ENCODE measurements around the gene PPP5C. TPM values are rescaled to one million over a fixed set of nuclear protein-coding genes. Genes with fewer than 3 reads are reported as not detected.

PPP5C gene
- total RNA-seq, 1 donor from 2014 or later = 86.4 TPM

GRCh38 chr19:46340051-46340659 is 6.7 kb upstream of the PPP5C start:
- no peak for DNase-seq (ENCODE audit: low spot score in 2 of 2, unreplicated experiment in 2 of 2)
- Mint-ChIP-seq H3K27ac (peak overlapping the region; percentile 95), H3K4me1 (peaks cover 23% of the 10 kb centered on the region), H3K4me3 (no peak overlapping the region), H3K36me3 (peaks cover 37% of the 10 kb centered on the region), H3K27me3 (ENCODE audit: low read depth) (no peaks in the 10 kb centered on the region), H3K9me3 (no peaks in the 10 kb centered on the region)
- TF ChIP-seq CTCF (IDR thresholded peaks at IDR 0.05; ENCODE audit: unreplicated experiment) = no peak

DNA sequence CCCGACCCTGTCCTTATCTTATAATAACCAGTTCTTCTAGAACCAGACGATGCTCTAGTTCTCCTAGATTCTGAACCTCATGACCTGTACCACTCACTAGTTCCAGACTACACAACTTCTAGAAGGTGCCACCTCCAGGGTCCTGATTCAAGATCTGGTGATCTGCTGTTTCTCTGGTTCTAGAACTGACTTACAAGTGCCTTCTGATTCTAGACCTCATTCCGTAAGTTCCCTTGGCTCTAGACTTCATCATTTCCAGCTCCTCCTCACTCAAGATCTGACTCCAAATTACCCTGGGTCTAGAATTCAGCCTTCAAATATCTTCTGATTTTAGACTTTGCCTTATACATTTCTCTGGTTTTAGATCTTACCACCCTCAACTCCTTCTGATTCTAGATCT is 5.0 kb upstream of the PPP5C start:
- no peak overlapping the region for H3K4me3 Mint-ChIP-seq
- TF ChIP-seq CTCF (IDR thresholded peaks at IDR 0.05; ENCODE audit: unreplicated experiment) = no peak
- H3K27ac Mint-ChIP-seq = no peak overlapping the region
- H3K9me3 Mint-ChIP-seq = no peaks in the 10 kb centered on the region
- H3K27me3 Mint-ChIP-seq (ENCODE audit: low read depth) = no peaks in the 10 kb centered on the region
- peaks cover 33% of the 10 kb centered on the region for H3K36me3 Mint-ChIP-seq
- H3K4me1 Mint-ChIP-seq = peaks cover 26% of the 10 kb centered on the region
- no peak for DNase-seq (ENCODE audit: low spot score in 2 of 2, unreplicated experiment in 2 of 2)

DNA sequence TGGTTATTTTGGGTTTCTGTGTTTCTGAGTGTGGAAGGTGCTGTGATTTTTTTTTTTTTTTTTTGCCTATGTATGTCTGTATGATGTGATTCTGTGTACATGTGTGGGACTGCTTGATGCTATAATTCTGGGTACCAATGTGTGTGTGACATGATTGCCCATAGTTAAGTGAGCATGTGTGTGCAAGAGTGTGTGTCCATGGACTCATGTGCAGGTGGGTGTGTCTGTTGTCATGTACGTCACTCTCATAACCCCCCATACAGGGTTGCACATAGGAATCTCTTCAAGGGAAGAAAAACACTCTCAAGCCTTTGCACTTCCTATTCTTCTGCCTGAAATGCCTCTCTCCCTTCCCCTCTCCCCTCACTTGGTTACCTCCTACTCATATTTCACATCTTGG is 2.5 kb upstream of the PPP5C start:
- no peak overlapping the region for H3K4me3 Mint-ChIP-seq
- H3K27me3 Mint-ChIP-seq (ENCODE audit: low read depth) = no peaks in the 10 kb centered on the region
- H3K9me3 Mint-ChIP-seq = no peaks in the 10 kb centered on the region
- peaks cover 28% of the 10 kb centered on the region for H3K36me3 Mint-ChIP-seq
- DNase-seq (ENCODE audit: low spot score in 2 of 2, unreplicated experiment in 2 of 2) = no peak
- H3K27ac Mint-ChIP-seq = no peak overlapping the region
- TF ChIP-seq CTCF (IDR thresholded peaks at IDR 0.05; ENCODE audit: unreplicated experiment) = no peak
- peaks cover 37% of the 10 kb centered on the region for H3K4me1 Mint-ChIP-seq

DNA sequence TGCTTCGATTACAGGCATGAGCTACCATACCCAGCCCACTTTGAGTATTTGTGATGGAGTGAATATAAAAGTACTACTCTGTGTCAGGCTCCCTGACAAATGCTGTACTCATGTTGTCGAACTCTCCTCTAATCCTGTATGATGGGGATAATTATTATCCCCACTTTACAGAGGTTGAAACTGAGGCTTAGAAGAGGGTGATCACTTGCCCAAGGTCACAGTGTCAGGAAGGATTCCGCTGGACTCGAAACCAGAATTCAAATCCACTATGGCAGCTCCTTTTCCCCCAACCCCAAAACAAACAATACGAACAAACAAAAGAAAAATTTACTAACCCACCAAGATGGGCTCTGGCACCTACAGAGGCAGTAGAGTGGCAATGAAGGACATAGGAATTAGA is 1.7 kb upstream of the PPP5C start:
- peak overlapping the region; percentile 96 for H3K4me3 Mint-ChIP-seq

GRCh38 chr19:46347572-46347883 is 641 bp downstream of the PPP5C start:
- no peaks in the 10 kb centered on the region for H3K9me3 Mint-ChIP-seq
- TF ChIP-seq CTCF (IDR thresholded peaks at IDR 0.05; ENCODE audit: unreplicated experiment) = no peak
- H3K27me3 Mint-ChIP-seq (ENCODE audit: low read depth) = no peaks in the 10 kb centered on the region

More for the DNA sequence above, 1.7 kb upstream of the PPP5C start:
- Mint-ChIP-seq H3K4me1 (peaks cover 36% of the 10 kb centered on the region), H3K9me3 (no peaks in the 10 kb centered on the region), H3K27me3 (ENCODE audit: low read depth) (no peaks in the 10 kb centered on the region), H3K36me3 (peaks cover 29% of the 10 kb centered on the region), H3K27ac (no peak overlapping the region)
- no peak for TF ChIP-seq CTCF (IDR thresholded peaks at IDR 0.05; ENCODE audit: unreplicated experiment)
- no peak for DNase-seq (ENCODE audit: low spot score in 2 of 2, unreplicated experiment in 2 of 2)

GRCh38 chr19:46347985-46348384 is 1.1 kb downstream of the PPP5C start:
- H3K36me3 Mint-ChIP-seq = peaks cover 10% of the 10 kb centered on the region
- no peak for TF ChIP-seq CTCF (IDR thresholded peaks at IDR 0.05; ENCODE audit: unreplicated experiment)
- no peak for DNase-seq (ENCODE audit: low spot score in 2 of 2, unreplicated experiment in 2 of 2)

More at GRCh38 chr19:46347572-46347883, 641 bp downstream of the PPP5C start:
- Mint-ChIP-seq H3K4me1 (peaks cover 41% of the 10 kb centered on the region), H3K27ac (peak overlapping the region; percentile 88), H3K36me3 (peaks cover 11% of the 10 kb centered on the region), H3K4me3 (peak overlapping the region; percentile 96)
- DNase-seq (ENCODE audit: low spot score in 2 of 2, unreplicated experiment in 2 of 2) = no peak

More at GRCh38 chr19:46347985-46348384, 1.1 kb downstream of the PPP5C start:
- peak overlapping the region; percentile 65 for H3K27ac Mint-ChIP-seq
- H3K27me3 Mint-ChIP-seq (ENCODE audit: low read depth) = no peaks in the 10 kb centered on the region
- no peaks in the 10 kb centered on the region for H3K9me3 Mint-ChIP-seq
- peak overlapping the region; percentile 96 for H3K4me3 Mint-ChIP-seq
- peaks cover 41% of the 10 kb centered on the region for H3K4me1 Mint-ChIP-seq

Measured in mesothelial cell of epicardium (in vitro differentiated cells).